ENCODE results near the gene ABCB8. TPM values are rescaled to one million over a fixed set of nuclear protein-coding genes. Genes with fewer than 3 reads are reported as not detected.

The ABCB8 gene
- total and polyA plus RNA-seq, 9 of the 15 experiments (the other 6 are each of a cell fraction or from before 2014, with no cell fraction given), result 7.6 to 106 (median 36.3) TPM

- TF ChIP-seq REST (IDR thresholded peaks at IDR 0.05; ENCODE audit: borderline replicate concordance), result no peak
- no peak for TF ChIP-seq REST (CRISPR knock-in tag; IDR thresholded peaks at IDR 0.05; ENCODE audit: low read depth)
- no peak for TF ChIP-seq ZNF644 (tag; IDR thresholded peaks at IDR 0.05; ENCODE audit: low read depth)
- no peak for TF ChIP-seq GTF2F1 (IDR thresholded peaks at IDR 0.05; ENCODE audit: low read depth, low read length)
- no peak for TF ChIP-seq ZEB2 (IDR thresholded peaks at IDR 0.05)
- TF ChIP-seq POLR3A (IDR thresholded peaks at IDR 0.05; ENCODE audit: borderline replicate concordance, extremely low read depth, insufficient read depth, insufficient read length), result no peak
- no peak for TF ChIP-seq CBX3 (IDR thresholded peaks at IDR 0.05; ENCODE audit: borderline replicate concordance in 1 of 2, low read length in 2 of 2)
These were observed 17.2 kb upstream of the ABCB8 start (continued) for GRCh38 chr7:151011097-151011409.

Data from K562 (cell line).